ENCODE measurements around the gene PLS1.

- no peak for TF ChIP-seq CTCF (conservative IDR thresholded peaks at IDR 0.05)
- no peak for TF ChIP-seq EZH2 (IDR thresholded peaks at IDR 0.05; ENCODE audit: low read depth)
Measured at GRCh38 chr3:142657033-142657432, 60.8 kb downstream of the PLS1 start.

All from PC-9 (cell line).